Erythroblast (primary cell): Measurements from ENCODE around the gene A3GALT2.

ENCODE experiments used
- GATA1 ChIP-seq: IDR thresholded peaks from 2 replicates; pipeline ENCODE4 v1.6.1; 2011; ENCODE audit warnings: low read depth, mild to moderate bottlenecking, control low read depth, low read length, moderate library complexity
- POLR2A ChIP-seq: IDR thresholded peaks from 2 replicates; pipeline ENCODE4 v1.6.1; 2011; ENCODE audit warnings: mild to moderate bottlenecking, low read length

- TF ChIP-seq POLR2A (no peak), GATA1 (no peak)
Measured at GRCh38 chr1:33296824-33297223, 24.1 kb downstream of the A3GALT2 start.
